Stimulated activated CD8-positive, alpha-beta memory T cell treated with anti-CD3 and anti-CD28 coated beads, Interleukin-4, amount 100 ng/mL, for 1 hour (primary cell): ENCODE results near the gene RNU6-1.

ENCODE experiments used
- DNase-seq, 2 donors: peaks; one replicate each; pipeline ENCODE4 v3.0.0-alpha.2; 2020; ENCODE audit warnings: low read depth in 2 of 2, low spot score in 1 of 2

RNU6-1 gene

DNA sequence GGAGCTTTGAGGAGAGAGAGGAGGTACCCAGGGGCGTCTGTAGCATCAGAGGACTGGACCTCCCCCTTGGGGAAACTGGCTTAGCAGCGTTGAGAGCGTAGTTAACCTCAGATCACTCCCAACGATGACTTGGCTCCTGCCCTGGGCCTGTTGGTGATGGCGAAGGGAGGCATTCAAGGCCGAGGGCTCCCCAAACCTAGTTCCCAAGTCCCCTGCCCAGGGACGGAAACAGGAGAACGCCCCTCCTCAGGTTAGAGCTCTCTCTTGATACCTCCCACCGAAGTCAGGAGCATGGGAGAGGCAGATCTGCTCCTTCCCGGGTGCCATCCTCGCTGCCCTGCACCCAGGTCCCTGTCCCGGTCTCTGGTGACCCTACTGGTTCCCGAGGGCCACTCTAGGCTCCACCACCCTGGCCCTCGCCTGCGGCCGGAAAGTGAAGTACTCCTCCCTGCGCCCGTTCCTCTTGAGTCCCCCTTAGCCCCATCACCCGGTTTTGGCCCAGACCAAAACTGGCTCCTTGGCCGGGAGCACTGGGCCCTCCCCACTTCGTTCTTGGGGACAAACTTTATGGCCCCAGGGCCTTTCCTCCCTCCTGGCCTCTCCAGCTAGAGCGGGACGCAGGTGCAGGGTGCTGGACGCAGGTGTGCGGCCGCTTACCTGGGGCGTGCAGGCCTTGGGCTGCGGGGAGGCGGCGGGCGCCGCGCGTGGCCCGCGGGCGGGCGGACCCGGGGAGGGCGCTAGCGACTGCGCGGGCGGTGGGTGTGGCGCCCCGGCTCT is 17.1 kb downstream of the RNU6-1 start:
- DNase-seq, result no peak

DNA sequence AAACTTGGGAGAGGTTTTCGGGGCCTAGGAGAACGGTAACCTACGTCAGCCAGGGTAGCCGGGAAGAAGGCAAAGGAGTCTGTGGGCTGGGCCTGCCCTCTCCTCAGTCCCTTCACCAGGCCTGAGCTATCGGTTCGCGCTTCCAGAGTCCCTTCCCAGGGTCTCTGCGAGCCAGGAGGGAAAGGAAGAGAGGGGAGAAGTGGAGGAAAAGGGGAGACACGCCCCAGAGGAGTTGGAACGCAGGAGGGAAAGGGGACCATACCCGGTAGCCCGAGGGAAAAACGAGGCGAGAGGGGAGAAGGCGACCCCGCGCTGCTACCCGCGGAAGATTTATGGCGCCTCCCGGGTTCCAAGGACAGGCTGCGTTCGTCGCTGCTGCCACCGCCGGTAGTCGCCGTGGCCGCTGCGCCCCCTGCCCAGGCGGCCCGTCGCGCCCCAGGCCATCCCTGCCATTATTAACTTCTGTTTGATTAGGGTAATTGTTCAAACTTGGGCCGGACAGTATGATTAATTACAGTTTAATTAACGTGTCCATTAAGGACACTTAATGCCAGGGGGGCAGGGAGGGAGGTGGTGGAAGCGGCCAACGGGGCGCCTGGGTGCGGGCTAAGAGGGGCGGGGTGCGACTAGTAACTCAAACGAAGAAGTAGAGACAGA is 17.9 kb downstream of the RNU6-1 start:
- DNase-seq, result no peak

DNA sequence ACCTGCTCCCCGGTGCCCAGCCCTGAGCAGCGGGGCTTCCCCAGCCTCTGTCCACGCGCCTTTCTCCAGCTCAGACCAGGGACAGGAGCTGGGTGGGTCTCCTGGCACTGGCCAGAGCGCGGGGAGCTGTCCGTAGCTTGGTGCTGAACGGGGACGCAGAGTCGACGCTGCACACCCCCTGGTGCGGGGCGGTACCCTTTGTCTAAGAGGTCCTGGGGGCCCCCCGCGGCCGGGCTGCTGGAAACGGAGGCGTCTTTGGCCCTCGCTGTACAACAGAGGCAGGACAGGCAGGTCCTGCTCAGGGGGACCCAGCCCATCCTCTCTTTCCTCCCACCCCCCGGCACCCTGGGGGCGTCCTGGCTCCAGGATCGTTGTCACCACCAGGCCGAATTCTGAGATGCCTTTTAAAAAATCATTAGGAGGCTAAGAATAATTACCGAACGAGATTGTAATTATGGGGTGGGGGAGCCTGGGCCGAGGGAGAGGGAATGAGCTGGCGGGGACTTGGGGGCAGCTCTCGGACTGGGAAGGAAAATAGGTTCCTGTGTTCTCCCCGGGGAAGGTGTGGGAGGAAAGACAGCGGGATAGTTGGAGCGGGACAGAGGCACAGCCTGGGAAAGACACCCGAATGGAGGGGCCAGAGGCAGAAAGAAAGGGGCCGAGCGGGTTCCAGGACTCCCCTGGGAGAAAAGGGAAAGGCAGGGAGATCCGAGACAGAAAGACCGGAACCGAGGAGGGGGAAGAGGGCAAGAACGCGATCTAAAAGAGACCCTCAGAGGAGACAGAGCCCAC is 18.7 kb downstream of the RNU6-1 start:
- DNase-seq, result no peak

DNA sequence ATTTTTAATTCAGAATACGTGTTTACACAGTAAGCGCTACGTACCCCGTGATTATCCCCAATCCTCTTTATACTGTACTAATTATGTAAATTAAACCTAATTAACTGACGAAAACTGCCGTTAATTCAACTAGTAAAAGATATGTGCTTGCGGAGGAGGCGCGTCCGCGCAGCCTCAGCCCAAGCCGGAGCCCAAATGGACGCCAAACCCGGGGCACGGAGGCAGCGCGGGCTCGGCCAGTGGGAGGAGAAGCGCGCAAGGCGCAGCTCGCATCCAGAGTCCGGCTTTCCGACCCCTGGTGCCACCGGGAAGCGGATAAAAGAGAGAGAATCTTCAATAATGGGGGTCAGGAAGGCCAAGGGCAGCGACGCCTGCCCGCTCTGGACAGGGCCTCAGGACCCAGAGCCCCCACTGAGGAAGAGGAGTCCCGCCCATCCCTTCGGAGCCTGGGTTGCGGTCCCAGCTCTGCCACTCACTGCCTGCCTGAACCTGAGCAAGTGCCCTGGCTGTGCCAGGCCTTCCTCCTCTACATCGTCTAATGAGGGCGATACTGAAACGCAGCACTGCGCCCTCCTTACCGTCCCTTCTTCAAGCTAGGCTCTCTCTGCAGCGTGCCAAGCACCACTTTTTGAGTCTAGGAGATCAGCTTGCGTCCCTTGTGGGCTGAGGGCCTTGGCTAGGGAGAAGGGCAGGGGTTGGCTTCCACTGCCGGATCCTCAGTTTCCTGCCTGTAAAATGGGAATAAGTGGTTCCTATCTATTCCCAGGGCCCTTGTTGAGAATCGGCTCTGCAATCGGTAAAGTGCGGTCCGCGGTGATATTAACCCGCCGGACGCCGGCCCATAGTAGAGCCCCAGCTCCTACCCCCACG is 19.5 kb downstream of the RNU6-1 start:
- DNase-seq, result no peak

DNA sequence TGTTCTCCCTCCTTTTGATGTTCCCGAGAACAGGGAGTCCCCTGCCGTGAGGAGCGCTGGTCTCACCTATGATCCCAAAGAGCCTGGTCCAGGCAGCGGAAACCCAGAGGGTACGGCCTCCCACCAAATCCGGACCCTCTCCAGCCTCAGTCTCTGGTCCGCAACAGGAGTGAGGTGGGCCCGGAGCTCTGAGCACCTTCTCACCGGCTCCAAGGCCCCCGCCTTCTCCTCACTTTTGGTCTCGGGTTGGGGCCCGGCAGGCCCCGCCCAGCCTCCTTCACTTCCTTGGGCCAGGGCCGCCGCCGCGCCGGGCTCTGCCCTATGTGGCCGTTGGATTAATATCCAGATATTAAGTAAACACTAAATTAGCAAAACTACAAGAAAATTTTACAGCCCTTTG is 20.2 kb downstream of the RNU6-1 start:
- DNase-seq, result no peak

DNA sequence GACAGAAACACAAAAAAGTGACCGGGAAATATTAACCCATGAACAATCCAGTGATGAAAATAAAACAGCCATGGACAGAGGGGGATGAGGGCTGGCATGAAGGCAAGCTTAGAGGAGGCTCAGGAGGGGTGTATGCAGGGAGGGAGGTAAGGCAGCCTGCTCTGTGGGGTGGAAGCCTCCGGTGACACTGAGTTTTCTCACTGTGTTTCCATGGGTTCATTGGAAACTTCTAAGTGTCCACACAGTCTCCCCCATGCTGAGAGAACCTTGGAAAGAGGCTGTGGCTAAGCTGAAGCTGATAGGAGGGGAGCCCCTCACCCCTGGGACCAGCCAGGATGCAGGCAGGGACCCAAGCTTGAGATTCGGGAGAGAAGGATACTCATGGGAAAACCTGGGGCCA is 21.4 kb downstream of the RNU6-1 start:
- no peak for DNase-seq

DNA sequence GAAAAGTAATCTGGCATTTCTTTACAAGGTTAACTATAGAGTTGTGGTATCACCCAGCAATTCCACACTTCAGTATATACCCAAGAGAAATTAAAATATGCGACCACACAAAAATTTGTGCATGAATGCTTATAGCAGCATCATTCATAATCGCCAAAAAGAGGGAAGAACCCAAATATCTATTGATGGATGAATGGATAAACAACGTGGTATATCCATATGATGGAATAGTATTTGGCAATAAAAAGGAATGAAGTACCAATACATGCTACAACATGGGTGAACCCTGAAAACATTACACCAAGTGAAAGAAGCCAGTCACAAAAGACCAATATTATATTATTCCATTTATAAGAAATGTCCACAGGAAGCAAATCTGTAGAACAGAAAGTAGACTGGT is 23.2 kb downstream of the RNU6-1 start:
- no peak for DNase-seq

DNA sequence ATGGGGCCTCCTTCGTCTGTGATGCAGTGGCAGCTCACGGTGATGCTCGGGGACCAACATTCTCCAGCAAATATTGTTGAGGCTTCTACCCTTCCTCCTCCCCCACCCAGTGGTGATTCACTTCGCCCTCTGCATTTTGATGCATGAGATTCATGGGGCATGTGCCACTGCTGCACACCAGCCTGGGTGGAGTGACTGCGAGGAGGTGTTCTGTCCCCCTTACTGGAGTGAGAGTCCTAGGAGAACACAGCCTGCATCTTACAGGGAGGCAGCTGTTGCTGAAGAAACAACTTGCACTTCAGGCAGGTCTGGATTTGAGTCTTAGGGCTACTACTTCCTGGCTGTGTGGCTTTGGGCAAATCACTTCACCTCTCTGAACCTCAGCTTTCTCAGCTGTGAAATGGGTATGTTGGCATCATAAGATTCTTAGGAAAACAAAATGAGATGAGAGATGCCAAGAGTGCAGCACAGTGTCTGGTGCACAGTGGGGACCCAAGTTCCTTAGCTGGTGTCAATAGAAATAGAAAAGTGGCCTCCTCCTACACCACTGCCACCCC is 24.7 kb downstream of the RNU6-1 start:
- no peak for DNase-seq

DNA sequence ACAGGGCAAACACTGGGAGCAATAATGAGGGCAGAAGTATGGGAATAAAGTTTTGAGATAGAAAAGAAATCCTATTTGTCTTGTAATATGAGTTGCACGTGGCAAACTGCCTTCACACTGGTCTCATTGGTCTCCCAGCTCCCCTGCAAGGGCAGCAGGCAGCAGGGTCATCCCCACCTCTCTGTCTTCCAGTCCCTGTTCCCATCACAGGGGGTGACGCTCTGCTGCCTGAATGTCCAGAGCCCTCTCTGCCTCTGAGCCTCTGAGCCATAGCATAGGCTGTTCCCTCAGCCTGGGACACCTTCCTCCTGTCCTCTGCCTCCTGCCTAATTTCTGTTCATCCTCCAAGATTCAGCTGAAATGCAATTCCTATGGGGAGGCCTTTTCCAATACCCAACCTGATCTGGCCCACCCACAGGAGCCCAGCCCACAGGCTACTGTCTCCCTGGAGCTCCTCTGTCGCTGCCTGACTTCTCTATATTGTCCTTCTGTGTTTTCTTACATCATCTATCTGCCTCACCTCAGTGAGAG is 26.7 kb downstream of the RNU6-1 start:
- no peak for DNase-seq

DNA sequence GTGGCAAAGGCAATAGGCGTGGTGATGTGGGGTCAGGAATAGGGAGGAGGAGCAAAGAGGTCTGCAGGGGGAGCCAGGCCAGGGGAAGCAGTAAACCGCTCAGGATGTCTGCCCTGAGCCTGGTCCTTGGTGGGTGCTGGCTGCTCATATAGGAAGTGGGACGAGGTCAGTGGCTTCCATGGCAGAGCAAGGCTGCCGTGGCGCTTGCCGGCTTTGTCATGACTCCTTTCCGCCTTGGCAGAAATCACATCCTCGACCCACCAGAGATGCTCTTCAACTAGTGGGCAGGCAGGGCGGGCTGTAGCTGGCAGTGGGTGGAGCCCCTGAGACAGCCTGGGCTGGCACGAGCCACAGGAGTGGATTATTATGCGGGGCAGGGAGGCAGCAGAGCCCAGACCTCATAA is 27.6 kb downstream of the RNU6-1 start:
- no peak for DNase-seq

DNA sequence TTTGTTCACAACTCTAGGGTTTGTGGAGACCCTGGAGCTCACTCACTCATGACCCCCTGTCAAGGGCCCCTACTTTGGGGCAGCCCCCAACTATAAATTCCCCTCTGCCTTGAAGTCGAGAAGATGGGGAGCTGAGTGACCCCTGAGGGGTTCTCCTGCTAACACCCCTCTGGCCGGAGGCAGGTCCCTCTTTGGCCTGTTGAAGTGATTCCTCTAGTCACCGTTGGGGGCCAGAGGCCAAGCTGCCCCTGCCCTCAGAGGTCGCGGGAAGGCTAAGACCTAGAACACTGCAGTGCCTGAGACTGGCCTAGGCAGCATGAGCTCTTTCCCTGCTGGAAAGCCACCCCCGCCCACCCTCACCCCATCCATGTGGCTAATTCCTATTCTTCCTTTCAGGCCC is 30.0 kb downstream of the RNU6-1 start:
- DNase-seq, result no peak

DNA sequence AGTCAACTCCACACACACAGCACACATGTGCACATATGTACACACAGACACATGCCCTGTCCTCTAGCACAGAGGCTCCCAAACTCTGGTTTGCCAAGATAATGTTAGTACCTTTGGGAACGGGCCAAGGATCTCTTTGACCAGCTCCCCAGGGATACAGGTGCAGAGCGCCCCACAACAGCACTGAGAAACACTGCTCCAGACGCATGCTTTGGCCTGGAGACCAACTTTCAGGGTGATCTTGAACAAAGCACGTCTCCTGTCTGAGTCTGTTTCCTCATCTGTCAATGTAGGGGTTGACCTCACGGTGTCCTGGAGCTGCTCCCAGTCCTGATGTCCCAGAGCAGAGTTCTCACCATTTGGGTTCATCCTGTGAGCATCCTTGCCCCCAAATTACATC is 30.4 kb downstream of the RNU6-1 start:
- no peak for DNase-seq

DNA sequence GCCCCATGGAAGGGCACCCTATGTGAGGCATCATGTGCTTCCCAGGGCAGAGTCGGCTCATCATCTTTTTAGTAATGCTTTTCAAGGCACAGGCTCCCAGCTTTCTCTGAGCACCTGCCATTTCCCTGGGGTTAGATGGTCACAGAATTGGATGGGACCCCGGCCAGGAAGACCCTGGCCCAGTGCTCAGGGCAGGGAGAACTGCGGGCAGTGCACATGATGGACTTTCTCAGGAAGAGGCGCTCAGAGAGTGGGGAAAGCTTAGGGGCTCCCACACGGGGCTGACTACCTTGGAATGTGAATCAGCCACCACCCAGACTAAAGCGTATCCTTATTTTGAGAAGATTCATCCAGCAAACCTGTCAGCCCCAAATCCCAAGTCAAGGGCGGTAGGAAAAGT is 31.0 kb downstream of the RNU6-1 start:
- DNase-seq, result no peak

DNA sequence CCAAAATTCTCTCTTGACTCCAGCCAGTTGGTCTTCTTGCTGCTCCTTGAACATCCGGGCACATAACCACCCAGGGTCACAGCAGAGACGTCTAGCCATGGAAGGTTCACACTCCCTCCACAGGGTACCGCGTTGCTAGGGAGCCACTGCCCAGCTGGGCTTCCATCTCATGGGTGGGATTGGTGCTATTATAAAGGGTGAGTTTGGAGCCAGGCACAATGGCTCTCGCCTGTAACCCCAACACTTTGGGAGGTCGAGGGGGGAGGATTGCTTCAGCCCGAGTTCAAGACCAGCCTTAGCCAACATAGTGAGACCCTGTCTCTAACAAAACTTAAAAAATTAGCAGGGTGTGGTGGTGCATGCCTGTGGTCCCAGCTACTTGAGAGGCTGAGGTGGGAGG is 32.0 kb downstream of the RNU6-1 start:
- DNase-seq, result no peak

DNA sequence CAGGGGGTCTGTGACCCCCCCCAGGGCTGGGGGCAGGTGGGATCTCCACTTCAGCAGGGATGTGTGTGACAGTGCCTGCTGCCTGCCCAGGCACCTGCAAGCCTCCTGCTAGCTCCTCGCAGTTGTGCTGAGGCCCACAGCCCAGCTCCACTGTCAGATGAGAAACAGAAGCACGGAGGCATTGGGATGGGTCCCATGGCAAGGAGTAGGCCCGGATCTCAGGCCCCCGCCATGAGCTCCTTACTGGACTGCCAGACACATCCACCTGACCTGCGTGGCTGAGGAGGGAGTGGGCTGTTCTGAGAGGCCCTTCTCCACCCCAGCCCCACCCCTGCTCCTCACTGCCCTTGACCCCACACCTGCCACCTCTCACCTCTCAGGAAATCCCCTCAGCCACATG is 32.7 kb downstream of the RNU6-1 start:
- no peak for DNase-seq

DNA sequence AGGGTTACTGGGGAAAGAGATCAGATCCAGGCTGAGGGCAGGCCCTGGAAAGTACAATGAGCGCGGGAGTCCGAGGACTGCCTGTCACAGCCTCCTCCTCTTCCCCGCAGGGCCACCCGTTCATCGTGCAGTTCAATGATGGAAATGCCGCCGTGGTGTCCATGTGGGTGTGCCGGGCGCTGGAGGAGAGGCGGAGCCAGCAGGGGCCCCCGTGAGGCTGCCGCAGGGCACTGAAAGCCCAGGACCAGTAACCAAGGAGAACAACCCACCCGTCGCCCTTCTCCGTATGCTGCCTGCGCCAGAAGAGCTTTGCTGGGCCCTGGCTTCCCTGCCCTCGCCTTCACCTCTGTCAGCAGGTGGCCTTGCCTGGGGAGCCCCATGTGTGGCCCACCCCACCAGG is 33.3 kb downstream of the RNU6-1 start:
- DNase-seq, result no peak

DNA sequence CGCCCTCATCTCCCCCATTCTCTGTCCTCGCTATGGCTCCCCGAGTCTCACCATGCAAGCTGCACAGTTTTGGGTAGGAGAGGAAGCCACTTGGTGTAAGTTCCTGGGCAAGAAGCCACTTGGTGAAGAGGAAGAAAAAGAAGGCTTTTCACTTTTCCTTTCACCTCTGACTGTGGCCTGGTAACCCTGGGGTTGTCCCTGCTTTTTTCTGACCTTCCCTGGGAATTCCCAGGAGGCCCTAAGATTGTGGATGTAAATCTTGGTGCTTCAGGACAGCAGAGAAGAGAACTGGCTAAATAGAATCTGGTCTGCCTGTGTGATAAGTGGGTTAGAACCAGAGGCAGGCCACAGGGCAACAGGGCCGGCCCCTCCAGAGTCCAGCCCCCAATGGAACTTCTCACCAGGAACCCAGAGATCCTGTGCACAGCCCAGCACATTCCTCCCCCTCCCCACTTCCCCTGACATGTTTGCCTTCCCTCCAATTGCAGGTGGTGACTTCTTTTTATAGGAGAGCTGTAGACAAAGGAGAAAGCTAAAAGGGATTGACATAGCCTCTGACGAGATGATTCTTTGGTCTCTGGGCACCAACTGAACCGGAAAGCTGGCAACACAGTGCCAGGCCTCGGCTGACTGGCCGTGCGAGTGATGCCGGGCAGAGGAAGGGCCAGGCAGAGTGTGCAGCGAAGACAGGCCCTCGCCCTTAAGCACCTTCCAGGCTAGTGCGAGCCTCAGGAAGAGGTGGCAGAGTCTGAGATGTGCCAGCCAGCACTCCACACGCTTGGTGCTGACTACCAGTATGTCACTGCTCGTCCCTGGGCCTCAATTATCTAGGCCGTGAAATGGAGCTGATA is 34.0 kb downstream of the RNU6-1 start:
- no peak for DNase-seq

DNA sequence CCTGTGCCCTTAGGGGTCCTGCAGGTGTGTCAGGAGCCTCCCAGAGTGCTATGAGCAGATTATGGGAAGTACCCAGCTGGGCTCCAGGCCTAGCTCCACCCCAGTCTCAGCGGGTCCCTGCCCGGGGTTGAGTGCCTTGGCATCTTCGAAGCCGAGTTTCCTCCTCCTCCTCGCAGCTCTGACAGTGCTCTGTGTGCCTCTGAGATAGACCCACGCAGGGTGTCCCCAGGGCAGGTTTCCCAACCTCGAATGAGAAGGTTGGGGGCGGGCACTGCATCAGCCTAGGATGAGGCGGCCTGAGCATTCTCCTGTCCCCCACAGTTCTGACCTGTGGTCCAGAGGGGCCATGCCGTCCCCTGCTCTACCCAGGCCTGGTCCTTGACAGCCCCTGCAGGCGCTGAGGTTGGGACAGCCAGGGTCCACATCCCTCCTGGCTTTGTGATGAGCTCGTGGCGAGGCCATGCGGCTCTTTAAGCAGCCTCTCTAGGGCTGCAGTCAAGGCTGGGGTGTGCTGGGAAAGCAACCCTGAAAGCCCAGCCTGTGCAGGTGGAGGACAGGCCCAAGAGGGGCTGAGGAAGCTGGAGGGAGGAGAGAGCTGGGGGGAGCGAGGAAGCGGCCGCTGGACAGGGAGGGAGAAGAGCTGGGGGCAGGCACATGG is 34.7 kb downstream of the RNU6-1 start:
- no peak for DNase-seq
